HepG2 (cell line): ENCODE results near the gene DVL3. TPM values are rescaled to one million over a fixed set of nuclear protein-coding genes. Genes with fewer than 3 reads are reported as not detected.

Source experiments
- ATAC-seq: fragments of 200-7000 bp; cut with Tn5 transposase; 3 replicates; pipeline ENCODE4 v1.9.1; 2020; ENCODE audit warnings: mild to moderate bottlenecking, moderate library complexity
- BruUV-seq: library from RNA; stranded (reverse); fragments of 400-500 nt; replicated peaks from 2 replicates; lab custom pipeline; 2021; lab: Mats Ljungman, UMichigan
- CTCF ChIA-PET: fragments of 300-600 bp; formaldehyde crosslinking; extraction: SDS; loops from one replicate; lab custom pipeline; 2021; ENCODE audit warnings: low total read pairs, inconsistent platforms, low intra/inter-chr PET ratio; lab: Yijun Ruan, JAX
- POLR2A ChIA-PET: fragments of 350-600 bp; sonication (Branson Sonifier 250); formaldehyde crosslinking; loops from one replicate; lab custom pipeline; 2020; ENCODE audit warnings: antibody characterized with exemption, inconsistent platforms; lab: Yijun Ruan, JAX
- DNase-seq: peaks from one replicate; pipeline ENCODE4 v3.0.0-alpha.2; 2015; ENCODE audit warnings: low spot score
- FAIRE-seq: peaks from 3 replicates; lab custom pipeline; 2011; peaks lifted over from hg19 to GRCh38; lab: Jason Lieb, UNC
- H2AFZ ChIP-seq: one replicate; pipeline ENCODE4 v1.6.1; 2011; ENCODE audit warnings: low read length, inconsistent platforms
- H3K27ac ChIP-seq: fragments of 300-600 bp; 3 replicates; pipeline ENCODE4 v1.8.0; 2011; ENCODE audit warnings: mixed run types, mild to moderate bottlenecking, mixed read lengths, low read length, inconsistent platforms; ENCODE audit not compliant: insufficient read depth; ENCODE audit errors: extremely low read length
- H3K27me3 ChIP-seq, 2 experiments: fragments of 200-600 bp in 1 of 2; 2 replicates in 1 of 2; 3 replicates in 1 of 2; pipeline versions ENCODE4 v1.6.0 to v1.8.0; 2011; ENCODE audit warnings: low read length in 2 of 2, mild to moderate bottlenecking in 2 of 2, moderate library complexity in 2 of 2, inconsistent platforms in 1 of 2; ENCODE audit not compliant: insufficient read depth in 2 of 2, control insufficient read depth in 1 of 2
- H3K36me3 ChIP-seq, 2 experiments: fragments of 200-600 bp in 1 of 2; replicated peaks in 1 of 2; 2 replicates in 1 of 2; 3 replicates in 1 of 2; pipeline versions ENCODE4 v1.5.1 to v1.8.0; 2011; ENCODE audit warnings: low read length in 2 of 2, inconsistent platforms in 1 of 2; ENCODE audit not compliant: insufficient read depth in 2 of 2, control insufficient read depth in 1 of 2
- H3K4me1 ChIP-seq: 2 replicates; pipeline ENCODE4 v1.5.1; 2012; ENCODE audit warnings: low read length, inconsistent platforms; ENCODE audit not compliant: insufficient read depth
- H3K4me2 ChIP-seq: 2 replicates; pipeline ENCODE4 v1.6.0; 2011; ENCODE audit warnings: low read depth, low read length, inconsistent platforms
- H3K4me3 ChIP-seq, 3 experiments: fragments of 200-600 bp in 1 of 3; sonication (generic), shearing (Covaris generic) in 1 of 3; replicated peaks in 1 of 3; 2 replicates each; pipeline ENCODE4 v1.5.1; 2011 to 2016; ENCODE audit warnings: low read length in 3 of 3, inconsistent platforms in 2 of 3, low read depth in 2 of 3, mild to moderate bottlenecking in 2 of 3, control low read depth in 1 of 3, mixed read lengths in 1 of 3; ENCODE audit not compliant: insufficient read depth in 1 of 3
- H3K79me2 ChIP-seq: one replicate; pipeline ENCODE4 v1.6.1; 2011; ENCODE audit warnings: low read length, inconsistent platforms; ENCODE audit not compliant: insufficient read depth
- H3K9ac ChIP-seq: 2 replicates; pipeline ENCODE4 v1.6.0; 2011; ENCODE audit warnings: mild to moderate bottlenecking, low read depth, low read length, inconsistent platforms; ENCODE audit not compliant: insufficient read depth
- H3K9me3 ChIP-seq: 2 replicates; pipeline ENCODE4 v1.5.1; 2012; ENCODE audit warnings: mild to moderate bottlenecking, low read length
- H4K20me1 ChIP-seq: 2 replicates; pipeline ENCODE4 v1.6.0; 2011; ENCODE audit warnings: inconsistent platforms, mild to moderate bottlenecking, low read length, moderate library complexity; ENCODE audit not compliant: insufficient read depth
- ATRX ChIP-seq: sonication (generic); formaldehyde crosslinking; IDR thresholded peaks from 2 replicates; pipeline ENCODE4 v1.4.0; 2020; ENCODE audit warnings: missing genetic modification reagents, borderline replicate concordance
- CTCF ChIP-seq: sonication (generic); formaldehyde crosslinking; IDR thresholded peaks from 2 replicates; pipeline ENCODE4 v1.5.0; 2020; ENCODE audit warnings: mild to moderate bottlenecking, missing genetic modification reagents, moderate library complexity
- ETS1 ChIP-seq: sonication (generic); formaldehyde crosslinking; IDR thresholded peaks from 2 replicates; pipeline ENCODE4 v1.4.0; 2020; ENCODE audit warnings: missing genetic modification reagents
- HNRNPL ChIP-seq: fragments of 200-400 bp; formaldehyde crosslinking; IDR thresholded peaks from 2 replicates; pipeline ENCODE4 v1.6.1; 2017; ENCODE audit warnings: mild to moderate bottlenecking, low read depth, low read length
- KDM6A ChIP-seq: IDR thresholded peaks from 2 replicates; pipeline ENCODE4 v1.6.1; 2016; ENCODE audit warnings: low read depth
- KLF16 ChIP-seq, 2 experiments: sonication (generic) in 1 of 2; formaldehyde crosslinking in 1 of 2; IDR thresholded peaks; 2 replicates each; pipeline versions ENCODE4 v1.6.1 to v1.8.0; 2016 to 2023; ENCODE audit warnings: missing genetic modification reagents in 2 of 2, missing compliant biosample characterization in 1 of 2
- MYC ChIP-seq: sonication (generic); formaldehyde crosslinking; IDR thresholded peaks from 2 replicates; pipeline ENCODE4 v1.9.0; 2021; ENCODE audit warnings: missing genetic modification reagents, borderline replicate concordance
- NONO ChIP-seq, 2 experiments: fragments of 450-650 bp in 1 of 2; sonication (generic) in 1 of 2; formaldehyde crosslinking in 1 of 2; IDR thresholded peaks in 1 of 2; conservative IDR thresholded peaks in 1 of 2; 2 replicates each; pipeline versions ENCODE4 v1.6.1 to v1.8.0; 2017 to 2022; ENCODE audit warnings: mild to moderate bottlenecking in 1 of 2, missing genetic modification reagents in 1 of 2, moderate library complexity in 1 of 2
- SETDB1 ChIP-seq: sonication (generic); formaldehyde crosslinking; IDR thresholded peaks from 2 replicates; pipeline ENCODE4 v1.5.1; 2020; ENCODE audit warnings: missing genetic modification reagents, mild to moderate bottlenecking, borderline replicate concordance
- SMAD9 ChIP-seq: sonication (generic); formaldehyde crosslinking; IDR thresholded peaks from 2 replicates; pipeline ENCODE4 v1.5.1; 2020; ENCODE audit warnings: mild to moderate bottlenecking, missing genetic modification reagents
- TRIM24 ChIP-seq: sonication (generic); formaldehyde crosslinking; IDR thresholded peaks from 2 replicates; pipeline ENCODE4 v1.8.0; 2022; ENCODE audit warnings: mild to moderate bottlenecking, missing genetic modification reagents
- ZFP1 ChIP-seq: IDR thresholded peaks from 2 replicates; pipeline ENCODE4 v1.6.1; 2016
- ZFP90 ChIP-seq: sonication (generic); formaldehyde crosslinking; IDR thresholded peaks from 2 replicates; pipeline ENCODE4 v1.8.0; 2022; ENCODE audit warnings: missing genetic modification reagents, mild to moderate bottlenecking, inconsistent platforms, borderline replicate concordance
- ZZZ3 ChIP-seq: sonication (generic); formaldehyde crosslinking; IDR thresholded peaks from 2 replicates; pipeline ENCODE4 v1.4.0; 2020; ENCODE audit warnings: missing genetic modification reagents, mild to moderate bottlenecking, borderline replicate concordance
- WGBS: methylation state at CpG from one replicate; pipeline ENCODE4 v1.1.6; 2017; ENCODE audit warnings: low lambda C conversion rate; 5-methylcytosine and 5-hydroxymethylcytosine counted together
- in situ Hi-C: cut with HindIII; loops from 2 replicates; pipeline ENCODE4 v1.10.0; 2017; ENCODE audit warnings: low pct_unique_long_range_greater_than_20kb; ENCODE audit not compliant: extremely low pct_ligation_motif_present
- intact Hi-C: fragments of 100-400 bp; cut with micrococcal nuclease; formaldehyde crosslinking; loops from one replicate; pipeline ENCODE4 v1.10.0; 2022; ENCODE audit not compliant: unreplicated experiment
- polyA plus RNA-seq, 8 experiments: library from polyadenylated mRNA; depleted of rRNA in 3 of 8; stranded (reverse) in 7 of 8; unstranded in 1 of 8; fragments of >200 nt; fragmentation: Illumina TruSeq in 4 of 8; extraction: Trizol in 4 of 8; gene quantifications; 2 replicates each; pipeline versions ENCODE4 v1.2.1 to v1.2.3, GENCODE V29; 2011 to 2016; ENCODE audit warnings: low read depth in 4 of 8, missing spikeins in 1 of 8, mixed read lengths in 1 of 8; ENCODE audit not compliant: insufficient read depth in 1 of 8
- total RNA-seq, 5 experiments: library from RNA; depleted of rRNA; stranded (reverse); fragments of >200 nt; fragmentation: Illumina TruSeq; extraction: Trizol; gene quantifications; 2 replicates each; pipeline ENCODE4 v1.2.3, GENCODE V29; 2016; ENCODE audit warnings: low read depth in 1 of 5
- TF ChIP-seq, protein P1 (sequence below): sonication (generic); formaldehyde crosslinking; IDR thresholded peaks from 2 replicates; pipeline ENCODE4 v1.4.0; 2020; ENCODE audit warnings: missing genetic modification reagents
- TF ChIP-seq, protein P2 (sequence below): sonication (generic); formaldehyde crosslinking; IDR thresholded peaks from 2 replicates; pipeline ENCODE4 v1.4.0; 2020; ENCODE audit warnings: mild to moderate bottlenecking, low read depth, missing genetic modification reagents

Gene DVL3
- total and polyA plus RNA-seq, 2 of the 13 experiments (the other 11 are each of a cell fraction or from before 2014, with no cell fraction given) = 29.0 to 36.1 TPM

DNA sequence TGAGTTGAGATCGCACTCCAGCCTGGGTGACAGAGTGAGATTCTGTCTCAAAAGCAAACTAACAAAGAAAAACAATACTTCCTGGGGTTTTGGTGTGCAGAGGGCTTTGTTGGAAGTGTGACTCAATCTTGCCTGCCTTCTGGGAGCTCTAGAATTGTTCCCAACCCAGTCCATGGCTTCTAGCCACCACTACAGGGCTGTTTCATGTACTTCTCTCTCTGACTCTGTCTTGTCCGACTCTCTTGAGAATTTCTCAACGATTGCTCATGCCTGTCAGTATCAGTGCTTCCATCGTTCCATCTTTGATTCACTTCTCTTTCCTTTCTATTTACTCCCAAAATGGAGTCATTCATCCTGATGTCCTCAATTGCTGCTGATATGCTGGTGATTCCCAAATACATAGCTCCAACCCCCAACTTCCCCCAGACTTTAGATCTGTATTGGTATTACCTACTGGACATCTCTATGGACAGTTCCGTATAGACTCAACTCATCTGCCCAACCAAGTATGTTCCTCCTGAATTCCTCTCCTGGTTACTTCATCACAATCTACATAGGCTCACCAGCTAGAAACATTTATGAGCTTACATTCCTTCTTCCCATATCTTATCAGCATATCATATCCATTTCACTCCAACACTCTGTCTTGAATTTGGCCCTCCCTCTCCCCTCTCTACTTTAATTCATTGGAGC, 17.6 kb downstream of the DVL3 start:
- in situ Hi-C loops = no loop called here
- intact Hi-C loops = no loop called here
- Histone ChIP-seq H3K4me1 (peaks cover 24% of the 10 kb centered on the region), H3K9ac (no peak overlapping the region), H3K36me3 (peaks cover 13 to 47% of the 10 kb centered on the region in 2 experiments), H3K27me3 (no peaks in the 10 kb centered on the region; a peak in 1 of 5 replicates), H3K9me3 (no peaks in the 10 kb centered on the region), H2AFZ (no peak overlapping the region), H3K79me2 (peaks cover 23% of the 10 kb centered on the region), H4K20me1 (no peaks in the 10 kb centered on the region; the same call in 1 of the 2 replicates), H3K27ac (no peak overlapping the region), H3K4me2 (no peak overlapping the region), H3K4me3 (no peak overlapping the region)
- TF ChIP-seq SMAD9 (no peak), ATRX (CRISPR knock-in tag) (no peak), ZZZ3 (CRISPR knock-in tag) (no peak), MYC (no peak), ETS1 (CRISPR knock-in tag) (no peak), ZFP1 (CRISPR knock-in tag) (no peak), SETDB1 (no peak), ZFP90 (CRISPR knock-in tag) (no peak), NONO (IDR thresholded peaks at IDR 0.05) (no peak), NONO (CRISPR knock-in tag; conservative IDR thresholded peaks at IDR 0.05) (no peak), KDM6A (CRISPR knock-in tag) (no peak), HNRNPL (no peak), KLF16 (CRISPR knock-in tag; IDR thresholded peaks at IDR 0.05) (no peak), CTCF (CRISPR knock-in tag) (no peak), TRIM24 (CRISPR knock-in tag) (no peak)
- TF ChIP-seq, protein P1, sequence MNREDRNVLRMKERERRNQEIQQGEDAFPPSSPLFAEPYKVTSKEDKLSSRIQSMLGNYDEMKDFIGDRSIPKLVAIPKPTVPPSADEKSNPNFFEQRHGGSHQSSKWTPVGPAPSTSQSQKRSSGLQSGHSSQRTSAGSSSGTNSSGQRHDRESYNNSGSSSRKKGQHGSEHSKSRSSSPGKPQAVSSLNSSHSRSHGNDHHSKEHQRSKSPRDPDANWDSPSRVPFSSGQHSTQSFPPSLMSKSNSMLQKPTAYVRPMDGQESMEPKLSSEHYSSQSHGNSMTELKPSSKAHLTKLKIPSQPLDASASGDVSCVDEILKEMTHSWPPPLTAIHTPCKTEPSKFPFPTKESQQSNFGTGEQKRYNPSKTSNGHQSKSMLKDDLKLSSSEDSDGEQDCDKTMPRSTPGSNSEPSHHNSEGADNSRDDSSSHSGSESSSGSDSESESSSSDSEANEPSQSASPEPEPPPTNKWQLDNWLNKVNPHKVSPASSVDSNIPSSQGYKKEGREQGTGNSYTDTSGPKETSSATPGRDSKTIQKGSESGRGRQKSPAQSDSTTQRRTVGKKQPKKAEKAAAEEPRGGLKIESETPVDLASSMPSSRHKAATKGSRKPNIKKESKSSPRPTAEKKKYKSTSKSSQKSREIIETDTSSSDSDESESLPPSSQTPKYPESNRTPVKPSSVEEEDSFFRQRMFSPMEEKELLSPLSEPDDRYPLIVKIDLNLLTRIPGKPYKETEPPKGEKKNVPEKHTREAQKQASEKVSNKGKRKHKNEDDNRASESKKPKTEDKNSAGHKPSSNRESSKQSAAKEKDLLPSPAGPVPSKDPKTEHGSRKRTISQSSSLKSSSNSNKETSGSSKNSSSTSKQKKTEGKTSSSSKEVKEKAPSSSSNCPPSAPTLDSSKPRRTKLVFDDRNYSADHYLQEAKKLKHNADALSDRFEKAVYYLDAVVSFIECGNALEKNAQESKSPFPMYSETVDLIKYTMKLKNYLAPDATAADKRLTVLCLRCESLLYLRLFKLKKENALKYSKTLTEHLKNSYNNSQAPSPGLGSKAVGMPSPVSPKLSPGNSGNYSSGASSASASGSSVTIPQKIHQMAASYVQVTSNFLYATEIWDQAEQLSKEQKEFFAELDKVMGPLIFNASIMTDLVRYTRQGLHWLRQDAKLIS = no peak
- TF ChIP-seq, protein P2, sequence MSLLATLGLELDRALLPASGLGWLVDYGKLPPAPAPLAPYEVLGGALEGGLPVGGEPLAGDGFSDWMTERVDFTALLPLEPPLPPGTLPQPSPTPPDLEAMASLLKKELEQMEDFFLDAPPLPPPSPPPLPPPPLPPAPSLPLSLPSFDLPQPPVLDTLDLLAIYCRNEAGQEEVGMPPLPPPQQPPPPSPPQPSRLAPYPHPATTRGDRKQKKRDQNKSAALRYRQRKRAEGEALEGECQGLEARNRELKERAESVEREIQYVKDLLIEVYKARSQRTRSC (CRISPR knock-in tag) = no peak
- BruUV-seq = TSS peak; percentile 17
- ATAC-seq = no peak
- 92% methylated on average over 5 of the region's 5 CpGs for WGBS
- DNase-seq = no peak
- ChIA-PET POLR2A (interaction anchor here (0.6 to 1.2 kb wide), 5 partner anchors 12 to 49 kb away, joined by 3 to 5 read pairs (median 4); partner anchors contain the start of gene ABCF3), CTCF (no interaction called here)
- FAIRE-seq = no peak
